Measurements from ENCODE around the gene BBS1.
"Not testable (repeated sequence)": the region's sequence is repeated elsewhere in the genome, so short reads cannot be mapped to it uniquely, and the experiment has no call there.

Gene BBS1

DNA sequence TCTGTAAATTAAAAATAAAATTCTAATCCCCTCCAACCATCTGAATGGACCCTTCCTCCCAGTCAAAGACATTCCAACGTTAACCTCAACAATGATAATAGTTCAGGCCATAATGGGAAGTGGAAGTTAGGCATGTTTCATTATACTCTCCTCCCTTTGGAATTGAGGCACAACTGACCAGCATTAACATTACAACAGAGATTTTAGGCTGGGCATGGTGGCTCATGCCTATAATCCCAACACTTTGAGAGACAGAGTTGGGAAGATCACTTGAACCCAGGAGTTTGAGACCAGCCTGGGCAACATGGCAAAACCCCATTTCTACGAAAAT lies 60.4 kb downstream of the BBS1 start:
- DNase-seq (ENCODE audit: low read depth), result no peak

DNA sequence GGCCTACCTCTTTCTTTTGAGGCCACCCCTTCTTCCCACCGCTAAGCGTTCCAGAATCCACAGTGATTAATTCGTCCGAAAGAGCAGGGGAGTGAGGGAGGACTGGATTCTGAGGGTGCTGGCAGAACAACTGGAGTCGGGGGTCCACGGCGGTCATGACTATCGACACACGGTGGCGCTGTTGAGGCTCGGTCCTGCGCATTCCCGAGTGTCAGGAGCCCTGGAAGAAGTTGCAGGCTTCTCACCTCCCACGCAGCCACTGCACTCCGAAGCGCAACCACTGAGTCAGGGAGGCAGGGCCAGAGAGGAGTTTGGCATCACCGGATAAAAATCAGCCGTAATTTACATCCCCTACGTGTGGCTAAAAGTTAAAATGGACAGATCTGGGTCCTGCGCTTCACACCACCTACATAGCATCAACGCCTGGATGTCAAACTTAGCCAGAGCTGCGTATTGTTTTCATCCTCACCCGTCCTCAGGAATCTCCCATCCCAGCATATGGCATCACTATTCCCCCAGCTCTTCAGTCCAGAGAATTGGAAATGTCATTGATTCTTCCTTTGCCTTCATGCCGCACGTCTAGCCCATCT lies 68.7 kb downstream of the BBS1 start:
- peak; percentile 73 for DNase-seq (ENCODE audit: low read depth)

DNA sequence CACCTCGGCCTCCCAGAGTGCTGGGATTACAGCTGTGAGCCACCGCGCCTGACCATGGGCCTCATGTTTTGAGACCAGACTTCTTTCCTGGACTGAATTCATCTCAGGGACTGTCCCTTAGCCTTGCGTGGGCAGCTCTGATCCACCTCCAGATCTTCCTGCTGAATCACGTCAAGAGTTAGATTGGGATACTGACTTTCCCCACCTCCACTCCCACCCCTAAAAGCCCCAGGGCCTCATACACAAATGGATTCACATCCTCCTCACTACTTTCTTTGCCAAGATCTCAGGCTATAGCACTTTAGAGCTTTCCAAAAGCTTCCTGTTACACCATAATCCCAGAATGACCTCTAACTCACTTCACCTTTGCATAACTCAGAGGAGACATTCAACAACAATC lies 70.4 kb downstream of the BBS1 start:
- DNase-seq (ENCODE audit: low read depth), result no peak

DNA sequence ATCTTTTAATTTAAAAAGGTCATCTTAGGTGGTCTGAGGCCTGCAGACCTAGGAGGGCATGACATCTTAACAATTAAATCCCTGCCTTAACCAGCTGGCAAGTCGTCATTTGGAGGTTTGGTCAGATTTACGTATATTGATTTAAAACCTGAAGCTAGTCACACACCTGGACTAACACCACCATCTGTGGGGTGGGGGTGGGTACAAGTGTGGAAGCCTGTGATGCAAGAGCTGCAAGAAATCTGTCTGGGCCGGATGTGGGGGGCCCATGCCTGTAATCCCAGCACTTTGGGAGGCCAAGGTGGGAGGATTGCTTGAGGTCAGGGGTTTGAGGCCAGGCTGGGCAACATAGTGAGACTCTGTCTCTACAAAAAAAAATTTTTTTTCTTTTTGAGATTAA lies 70.8 kb downstream of the BBS1 start:
- no peak for DNase-seq (ENCODE audit: low read depth)

DNA sequence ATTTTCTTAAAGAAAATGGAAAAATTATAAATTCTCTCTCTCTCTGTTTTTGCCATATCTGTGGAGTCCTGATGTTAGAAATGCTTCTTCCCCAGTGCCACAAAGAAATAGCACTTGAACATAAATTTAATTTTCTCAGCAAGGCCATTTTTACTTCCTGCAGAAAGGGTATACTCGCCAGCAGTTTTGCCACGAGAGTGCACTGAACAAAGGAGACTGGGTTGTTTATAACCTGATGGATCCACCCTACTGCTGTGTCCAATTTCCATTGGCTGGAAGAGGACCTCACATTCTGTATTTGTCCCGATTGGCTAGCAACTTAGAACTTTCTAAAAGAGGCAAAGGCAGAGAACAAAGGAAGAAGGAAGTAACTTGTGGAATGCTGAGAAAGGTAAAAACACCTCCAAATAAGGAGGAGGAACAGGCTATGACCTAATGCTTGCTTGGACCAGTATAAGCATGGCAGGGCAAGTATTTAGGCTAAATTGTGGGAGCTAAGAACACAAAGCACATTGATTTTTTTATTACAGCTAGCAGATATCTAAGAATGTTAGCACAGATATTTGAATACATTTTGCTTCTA lies 72.2 kb downstream of the BBS1 start:
- not testable (repeated sequence) for DNase-seq (ENCODE audit: low read depth)
